Ascending aorta (tissue), 2 donors: Measurements from ENCODE around the gene RMI2. TPM values are rescaled to one million over a fixed set of nuclear protein-coding genes. Genes with fewer than 3 reads are reported as not detected.

Source experiments
- DNase-seq, 2 donors: peaks; one replicate each; pipeline ENCODE4 v3.0.0-alpha.2; 2019; ENCODE audit warnings: low spot score in 2 of 2
- H3K27ac ChIP-seq, 2 donors: fragments of 200-600 bp; sonication (generic); one replicate each; pipeline ENCODE4 v1.5.1; 2016 to 2017; ENCODE audit warnings: mild to moderate bottlenecking in 1 of 2
- H3K27me3 ChIP-seq: fragments of 200-600 bp; sonication (generic); one replicate; pipeline ENCODE4 v1.5.1; 2017
- H3K36me3 ChIP-seq, 2 donors: fragments of 200-600 bp; sonication (generic); one replicate each; pipeline ENCODE4 v1.5.1; 2016
- H3K4me1 ChIP-seq, 2 donors: fragments of 200-600 bp; sonication (generic); one replicate each; pipeline ENCODE4 v1.5.1; 2016 to 2017; ENCODE audit warnings: mild to moderate bottlenecking in 1 of 2
- H3K4me3 ChIP-seq, 2 donors: fragments of 200-600 bp; sonication (generic); one replicate each; pipeline ENCODE4 v1.5.1; 2016 to 2017; ENCODE audit warnings: mild to moderate bottlenecking in 1 of 2
- H3K9me3 ChIP-seq, 2 donors: fragments of 200-600 bp; sonication (generic); one replicate each; pipeline ENCODE4 v1.5.1; 2016
- CTCF ChIP-seq, 3 experiments: fragments of 200-600 bp in 2 of 3; fragments of 450-650 bp in 1 of 3; sonication (generic) in 2 of 3; IDR thresholded peaks; one replicate each; pipeline ENCODE4 v1.5.1; 2016 to 2019; ENCODE audit warnings: antibody characterized with exemption in 3 of 3, mild to moderate bottlenecking in 1 of 3, moderate library complexity in 1 of 3
- intact Hi-C: fragments of 100-400 bp; cut with DNase I; formaldehyde crosslinking; loops from one replicate; pipeline ENCODE4 v1.15.1; 2023
- total RNA-seq: library from RNA; depleted of rRNA; stranded (reverse); fragments of >200 nt; gene quantifications from one replicate; pipeline ENCODE4 v1.1.0, GENCODE V29; 2016

RMI2 gene
- total RNA-seq, 1 donor from 2014 or later: not detected

GRCh38 chr16:11319529-11320146 is 25.6 kb upstream of the RMI2 start:
- Histone ChIP-seq H3K9me3 (no peaks in the 10 kb centered on the region), H3K27ac (no peak overlapping the region), H3K27me3 (no peaks in the 10 kb centered on the region), H3K4me3 (no peak overlapping the region), H3K4me1 (no peaks in the 10 kb centered on the region), H3K36me3 (no peaks in the 10 kb centered on the region)
- no peak for DNase-seq
- intact Hi-C loops: no loop called here
- no peak for TF ChIP-seq CTCF (IDR thresholded peaks at IDR 0.05)

- no peak overlapping the region for H3K4me3 ChIP-seq
- no peak for DNase-seq
- no peak overlapping the region for H3K27ac ChIP-seq
- no peak for TF ChIP-seq CTCF (IDR thresholded peaks at IDR 0.05)
- no peaks in the 10 kb centered on the region for H3K4me1 ChIP-seq
- H3K36me3 ChIP-seq: no peaks in the 10 kb centered on the region
- intact Hi-C loops: no loop called here
- H3K9me3 ChIP-seq: no peaks in the 10 kb centered on the region
- H3K27me3 ChIP-seq: no peaks in the 10 kb centered on the region
These were observed 25.1 kb upstream of the RMI2 start for GRCh38 chr16:11320170-11320569.

GRCh38 chr16:11321662-11322061 is 23.6 kb upstream of the RMI2 start:
- no peaks in the 10 kb centered on the region for H3K36me3 ChIP-seq
- no peak overlapping the region for H3K4me3 ChIP-seq
- no peak for DNase-seq
- H3K27ac ChIP-seq: no peak overlapping the region
- H3K9me3 ChIP-seq: no peaks in the 10 kb centered on the region
- no peaks in the 10 kb centered on the region for H3K27me3 ChIP-seq
- H3K4me1 ChIP-seq: no peaks in the 10 kb centered on the region
- TF ChIP-seq CTCF (IDR thresholded peaks at IDR 0.05): no peak
- intact Hi-C loops: no loop called here

GRCh38 chr16:11322823-11323222 is 22.4 kb upstream of the RMI2 start:
- Histone ChIP-seq H3K9me3 (no peaks in the 10 kb centered on the region), H3K4me3 (no peak overlapping the region), H3K27ac (no peak overlapping the region), H3K36me3 (no peaks in the 10 kb centered on the region), H3K4me1 (no peaks in the 10 kb centered on the region), H3K27me3 (no peaks in the 10 kb centered on the region)
- intact Hi-C loops: no loop called here
- no peak for TF ChIP-seq CTCF (IDR thresholded peaks at IDR 0.05)
- no peak for DNase-seq

GRCh38 chr16:11323551-11324336 is 21.5 kb upstream of the RMI2 start:
- no peak for TF ChIP-seq CTCF (IDR thresholded peaks at IDR 0.05)
- H3K4me1 ChIP-seq: peaks cover 0 to 4% of the 10 kb centered on the region in 2 donors
- intact Hi-C loops: no loop called here
- no peaks in the 10 kb centered on the region for H3K36me3 ChIP-seq
- no peak for DNase-seq
- H3K4me3 ChIP-seq: no peak overlapping the region
- H3K27ac ChIP-seq: no peak overlapping the region
- no peaks in the 10 kb centered on the region for H3K27me3 ChIP-seq
- no peaks in the 10 kb centered on the region for H3K9me3 ChIP-seq
